C4-2B (cell line): ENCODE results near the gene MICAL3.

Source experiments
- CTCF ChIP-seq: fragments of 450-650 bp; conservative IDR thresholded peaks from 2 replicates; pipeline ENCODE4 v1.5.1; 2017; ENCODE audit warnings: mild to moderate bottlenecking
- ZFX ChIP-seq: fragments of 450-650 bp; IDR thresholded peaks from 2 replicates; pipeline ENCODE4 v1.6.1; 2017

GRCh38 chr22:17955590-17956379 lies 68.6 kb downstream of the MICAL3 start:
- TF ChIP-seq CTCF (no peak), ZFX (no peak)
